OCI-LY1 (cell line): ENCODE measurements around the gene CALHM4.

Source experiments
- CTCF ChIP-seq: fragments of 200-600 bp; sonication (generic), shearing (Covaris generic); IDR thresholded peaks from 2 replicates; pipeline ENCODE4 v1.5.1; 2017; ENCODE audit warnings: mild to moderate bottlenecking, antibody characterized with exemption, low read length, moderate library complexity, mixed read lengths
- EZH2 ChIP-seq: fragments of 200-600 bp; sonication (generic), shearing (Covaris generic); IDR thresholded peaks from 2 replicates; pipeline ENCODE4 v1.8.0; 2017; ENCODE audit warnings: borderline replicate concordance, mixed run types, mild to moderate bottlenecking, antibody characterized with exemption, low read length, moderate library complexity, mixed read lengths

- no peak for TF ChIP-seq CTCF
- TF ChIP-seq EZH2: no peak
Observed at GRCh38 chr6:116586276-116586675, 32.7 kb downstream of the CALHM4 start.
